Astrocyte (in vitro differentiated cells and primary cell): ENCODE measurements around the gene TFF1.

Experiments
- EZH2 ChIP-seq: IDR thresholded peaks from 2 replicates; pipeline ENCODE4 v1.6.1; 2012; ENCODE audit warnings: mild to moderate bottlenecking, low read length, inconsistent platforms; ENCODE audit not compliant: insufficient read depth
- TF ChIP-seq, protein P1 (sequence below): IDR thresholded peaks from 2 replicates; pipeline ENCODE4 v1.5.1; 2011; ENCODE audit warnings: low read depth, mild to moderate bottlenecking, inconsistent platforms, low read length, moderate library complexity; ENCODE audit not compliant: insufficient read depth

DNA sequence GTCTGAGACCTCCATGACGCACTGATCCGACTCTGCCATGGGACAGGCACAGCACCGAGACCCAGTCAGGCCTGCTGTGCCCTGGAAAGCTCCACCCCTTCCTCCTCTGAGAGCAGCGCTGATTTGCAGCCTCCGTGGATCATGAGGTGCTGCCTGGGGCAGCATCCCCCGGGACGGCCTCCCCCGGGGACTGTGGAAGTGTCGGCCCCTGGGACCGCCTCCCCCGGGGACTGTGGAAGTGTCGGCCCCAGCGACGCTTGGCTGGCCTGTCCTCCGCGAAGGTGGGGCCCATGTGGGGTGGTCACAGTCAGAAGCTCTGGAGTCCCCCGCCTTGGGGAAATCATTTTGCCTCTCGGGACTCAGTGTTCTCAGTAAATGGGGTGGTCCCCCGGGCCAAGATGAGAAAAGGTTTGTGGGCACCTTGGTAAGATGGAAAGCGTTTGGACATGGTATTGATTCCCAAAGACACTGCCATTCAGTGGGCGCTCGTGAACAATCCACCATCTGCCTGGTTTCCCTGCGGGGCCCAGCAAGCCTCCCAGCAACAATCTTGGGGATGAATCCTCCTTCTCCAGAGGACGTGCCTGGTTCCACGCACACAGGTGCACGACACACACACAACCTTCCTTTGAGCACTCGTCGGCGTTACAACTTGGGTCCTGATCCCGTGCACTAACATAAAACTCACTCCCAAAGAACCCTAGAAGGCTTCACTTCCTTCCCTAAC, 18.6 kb downstream of the TFF1 start:
- TF ChIP-seq, protein P1, sequence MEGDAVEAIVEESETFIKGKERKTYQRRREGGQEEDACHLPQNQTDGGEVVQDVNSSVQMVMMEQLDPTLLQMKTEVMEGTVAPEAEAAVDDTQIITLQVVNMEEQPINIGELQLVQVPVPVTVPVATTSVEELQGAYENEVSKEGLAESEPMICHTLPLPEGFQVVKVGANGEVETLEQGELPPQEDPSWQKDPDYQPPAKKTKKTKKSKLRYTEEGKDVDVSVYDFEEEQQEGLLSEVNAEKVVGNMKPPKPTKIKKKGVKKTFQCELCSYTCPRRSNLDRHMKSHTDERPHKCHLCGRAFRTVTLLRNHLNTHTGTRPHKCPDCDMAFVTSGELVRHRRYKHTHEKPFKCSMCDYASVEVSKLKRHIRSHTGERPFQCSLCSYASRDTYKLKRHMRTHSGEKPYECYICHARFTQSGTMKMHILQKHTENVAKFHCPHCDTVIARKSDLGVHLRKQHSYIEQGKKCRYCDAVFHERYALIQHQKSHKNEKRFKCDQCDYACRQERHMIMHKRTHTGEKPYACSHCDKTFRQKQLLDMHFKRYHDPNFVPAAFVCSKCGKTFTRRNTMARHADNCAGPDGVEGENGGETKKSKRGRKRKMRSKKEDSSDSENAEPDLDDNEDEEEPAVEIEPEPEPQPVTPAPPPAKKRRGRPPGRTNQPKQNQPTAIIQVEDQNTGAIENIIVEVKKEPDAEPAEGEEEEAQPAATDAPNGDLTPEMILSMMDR = no peak
- no peak for TF ChIP-seq EZH2
